KOPT-K1 (cell line): ENCODE measurements around the gene GRIN1.

Experiments
- H3K27ac ChIP-seq: fragments of 200-600 bp; sonication (generic); 2 replicates; pipeline ENCODE4 v1.5.1; 2016; ENCODE audit warnings: antibody characterized with exemption, mild to moderate bottlenecking, low read depth, low read length; ENCODE audit not compliant: poor library complexity, severe bottlenecking
- H3K36me3 ChIP-seq: fragments of 200-600 bp; sonication (generic); 2 replicates; pipeline ENCODE4 v1.5.1; 2017; ENCODE audit warnings: antibody characterized with exemption, mild to moderate bottlenecking, low read length, moderate library complexity; ENCODE audit not compliant: insufficient read depth
- H3K9me3 ChIP-seq: fragments of 200-600 bp; sonication (generic); 2 replicates; pipeline ENCODE4 v1.5.1; 2017; ENCODE audit warnings: antibody characterized with exemption, low read length, mild to moderate bottlenecking; ENCODE audit not compliant: insufficient read depth, poor library complexity, severe bottlenecking

The GRIN1 gene

DNA sequence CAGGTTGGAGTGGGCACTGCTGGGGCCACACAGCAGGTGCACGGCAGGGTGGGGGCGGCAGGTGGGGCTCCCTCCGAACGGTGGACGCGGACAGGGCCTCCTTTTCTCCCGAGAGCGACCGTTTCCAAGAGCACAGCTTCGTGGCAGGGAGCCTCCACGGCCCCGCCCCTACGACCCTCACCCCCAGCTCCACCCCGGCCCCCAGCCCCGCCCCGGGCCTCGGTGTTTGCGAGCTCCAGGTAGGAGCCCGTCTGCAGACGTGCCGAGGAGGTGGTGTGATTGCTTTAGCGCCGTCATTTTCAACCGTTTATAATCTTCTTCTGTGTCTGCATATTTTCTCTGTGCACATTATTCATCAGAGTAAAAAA, 8.8 kb downstream of the GRIN1 start:
- Histone ChIP-seq H3K36me3 (no peaks in the 10 kb centered on the region), H3K27ac (no peak overlapping the region), H3K9me3 (no peaks in the 10 kb centered on the region)

DNA sequence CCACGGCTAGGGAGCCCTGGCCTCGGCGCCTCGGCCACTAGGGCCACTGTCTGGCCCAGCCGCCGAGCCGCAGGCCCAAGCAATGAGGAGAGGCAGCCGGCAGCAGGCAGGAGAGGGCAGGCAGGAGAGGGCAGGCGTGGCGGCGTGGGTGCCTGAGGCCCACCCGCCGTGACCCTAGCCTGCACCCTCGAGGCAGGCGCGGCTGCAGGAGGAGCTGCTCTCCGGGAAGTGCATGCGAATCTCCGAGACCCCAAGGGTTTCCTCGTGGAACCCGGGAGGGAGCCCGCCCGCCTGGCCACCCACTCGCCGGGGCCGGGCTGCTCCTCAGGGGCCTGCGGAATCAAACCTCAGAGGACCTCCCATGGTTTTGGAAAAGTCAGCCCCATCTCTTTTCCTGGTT, 9.3 kb downstream of the GRIN1 start:
- Histone ChIP-seq H3K36me3 (no peaks in the 10 kb centered on the region), H3K27ac (no peak overlapping the region), H3K9me3 (no peaks in the 10 kb centered on the region)

DNA sequence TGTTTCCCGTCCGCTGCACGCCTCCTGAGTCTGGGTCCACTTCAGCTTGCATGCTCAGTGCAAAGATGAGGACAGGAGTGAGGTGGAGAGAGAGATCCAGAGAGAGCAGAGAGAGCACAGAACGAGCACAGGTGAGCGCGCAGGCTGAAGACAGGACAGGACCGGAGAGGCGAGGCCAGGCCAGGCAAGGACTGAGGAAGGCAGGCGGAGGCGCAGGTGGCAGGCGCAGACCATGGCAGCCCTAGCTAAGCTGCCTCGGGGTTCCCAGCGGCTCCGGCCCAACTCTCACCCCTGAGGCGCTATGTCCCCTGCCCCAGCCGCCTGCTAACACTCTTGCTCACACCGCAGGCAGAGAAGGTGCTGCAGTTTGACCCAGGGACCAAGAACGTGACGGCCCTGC, 9.7 kb downstream of the GRIN1 start:
- Histone ChIP-seq H3K27ac (no peak overlapping the region), H3K9me3 (no peaks in the 10 kb centered on the region), H3K36me3 (no peaks in the 10 kb centered on the region)

DNA sequence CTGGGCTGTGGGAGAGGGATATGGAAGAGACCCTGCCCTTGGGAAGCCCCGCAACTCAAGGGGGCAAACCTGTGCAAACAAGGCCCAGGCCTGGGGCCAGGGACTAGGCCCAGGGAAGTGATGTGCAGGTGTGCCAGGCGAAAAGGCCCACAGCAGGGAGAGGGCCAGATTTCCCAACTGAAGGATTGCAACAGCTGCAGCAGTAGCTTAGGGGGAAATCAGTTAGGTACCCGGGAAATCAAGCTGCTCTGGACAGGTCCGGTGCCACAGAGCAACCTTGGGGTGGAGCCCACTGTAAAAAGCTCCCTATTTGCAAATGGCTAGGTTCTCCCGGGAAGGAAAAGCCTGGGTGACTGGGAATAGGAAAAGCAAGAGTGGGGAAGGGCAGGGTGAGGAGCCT, 10.4 kb downstream of the GRIN1 start:
- Histone ChIP-seq H3K27ac (no peak overlapping the region), H3K36me3 (no peaks in the 10 kb centered on the region), H3K9me3 (no peaks in the 10 kb centered on the region)

DNA sequence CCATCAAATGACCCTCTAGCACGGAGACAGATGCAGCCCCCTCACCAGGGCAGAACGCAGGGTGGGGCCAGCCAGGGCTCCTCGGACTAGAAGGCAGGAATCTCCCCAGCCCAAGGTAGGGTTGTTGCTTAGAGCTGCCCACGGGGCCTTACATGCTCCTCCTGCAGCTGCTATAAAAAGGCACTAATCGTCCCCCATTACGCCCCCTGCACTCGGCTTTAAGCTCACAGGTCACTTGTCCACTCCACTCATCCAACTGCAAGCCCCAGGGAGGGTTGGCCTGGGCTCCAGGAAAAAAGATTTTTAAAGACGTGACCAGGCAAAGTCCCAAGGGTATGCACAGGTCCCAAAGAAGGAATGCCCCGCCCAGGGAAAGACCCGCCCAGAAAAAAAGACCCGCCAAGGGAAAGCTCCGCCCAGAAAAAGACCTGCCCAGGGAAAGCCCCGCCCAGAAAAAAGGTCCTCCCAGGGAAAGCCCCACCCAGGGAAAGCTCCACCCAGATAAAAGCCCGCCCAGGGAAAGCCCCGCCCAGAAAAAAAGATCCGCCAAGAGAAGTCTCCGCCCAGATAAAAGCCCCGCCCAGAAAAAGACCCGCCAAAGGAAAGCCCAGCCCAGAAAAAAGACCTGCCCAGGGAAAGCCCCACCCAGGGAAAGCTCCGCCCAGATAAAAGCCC, 11.1 kb downstream of the GRIN1 start:
- Histone ChIP-seq H3K9me3 (no peaks in the 10 kb centered on the region), H3K36me3 (no peaks in the 10 kb centered on the region), H3K27ac (no peak overlapping the region)

DNA sequence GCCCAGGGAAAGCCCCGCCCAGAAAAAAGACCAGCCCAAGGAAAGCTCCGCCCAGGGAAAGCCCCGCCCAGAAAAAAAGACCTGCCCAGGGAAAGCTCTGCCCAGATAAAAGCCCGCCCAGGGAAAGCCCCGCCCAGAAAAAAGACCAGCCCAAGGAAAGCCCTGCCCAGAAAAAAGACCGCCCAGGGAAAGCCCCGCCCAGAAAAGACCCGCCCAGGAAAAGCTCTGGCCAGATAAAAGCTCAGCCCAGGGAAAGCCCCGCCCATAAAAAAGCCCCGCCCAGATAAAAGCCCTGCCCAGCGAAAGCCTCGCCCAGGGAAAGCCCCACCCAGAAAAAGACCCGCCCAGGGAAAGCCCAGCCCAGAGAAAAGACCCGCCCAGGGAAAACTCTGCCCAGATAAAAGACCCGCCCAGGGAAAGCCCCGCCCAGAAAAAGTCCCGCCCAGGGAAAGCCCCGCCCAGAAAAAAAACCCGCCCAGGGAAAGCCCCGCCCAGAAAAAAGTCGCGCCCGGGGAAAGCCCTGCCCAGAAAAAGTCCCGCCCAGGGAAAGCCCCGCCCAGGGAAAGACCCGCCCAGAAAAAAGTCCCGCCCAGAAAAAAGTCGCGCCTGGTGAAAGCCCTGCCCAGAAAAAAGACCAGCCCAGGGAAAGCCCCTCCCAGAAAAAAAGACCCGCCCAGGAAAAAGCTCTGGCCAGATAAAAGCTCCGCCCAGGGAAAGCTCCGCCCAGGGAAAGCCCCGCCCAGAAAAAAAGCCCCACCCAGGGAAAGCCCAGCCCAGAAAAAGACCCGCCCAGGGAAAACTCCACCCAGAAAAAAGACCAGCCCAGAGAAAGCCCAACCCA, 11.9 kb downstream of the GRIN1 start:
- Histone ChIP-seq H3K9me3 (no peaks in the 10 kb centered on the region), H3K36me3 (no peaks in the 10 kb centered on the region), H3K27ac (no peak overlapping the region)

DNA sequence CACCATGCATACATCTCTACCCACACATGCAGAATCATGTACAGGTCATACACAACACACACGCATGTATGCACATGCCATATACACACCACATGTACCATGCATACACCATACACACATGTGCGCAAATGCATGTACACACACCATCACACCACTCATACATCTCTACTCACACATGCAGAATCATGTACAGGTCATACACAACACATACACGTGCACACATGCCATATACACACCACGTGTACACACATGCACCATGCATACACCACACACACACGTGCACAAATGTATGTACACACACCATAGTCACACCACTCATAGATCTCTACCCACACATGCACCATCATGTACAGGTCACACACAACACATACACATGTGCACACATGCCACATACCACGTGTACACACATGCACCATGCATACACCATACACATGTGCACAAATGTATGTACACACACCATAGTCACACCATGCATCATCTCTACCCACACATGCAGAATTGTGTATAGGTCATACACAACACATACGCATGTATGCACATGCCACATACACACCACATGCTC, 14.0 kb downstream of the GRIN1 start:
- Histone ChIP-seq H3K36me3 (no peaks in the 10 kb centered on the region), H3K27ac (no peak overlapping the region), H3K9me3 (no peaks in the 10 kb centered on the region)

DNA sequence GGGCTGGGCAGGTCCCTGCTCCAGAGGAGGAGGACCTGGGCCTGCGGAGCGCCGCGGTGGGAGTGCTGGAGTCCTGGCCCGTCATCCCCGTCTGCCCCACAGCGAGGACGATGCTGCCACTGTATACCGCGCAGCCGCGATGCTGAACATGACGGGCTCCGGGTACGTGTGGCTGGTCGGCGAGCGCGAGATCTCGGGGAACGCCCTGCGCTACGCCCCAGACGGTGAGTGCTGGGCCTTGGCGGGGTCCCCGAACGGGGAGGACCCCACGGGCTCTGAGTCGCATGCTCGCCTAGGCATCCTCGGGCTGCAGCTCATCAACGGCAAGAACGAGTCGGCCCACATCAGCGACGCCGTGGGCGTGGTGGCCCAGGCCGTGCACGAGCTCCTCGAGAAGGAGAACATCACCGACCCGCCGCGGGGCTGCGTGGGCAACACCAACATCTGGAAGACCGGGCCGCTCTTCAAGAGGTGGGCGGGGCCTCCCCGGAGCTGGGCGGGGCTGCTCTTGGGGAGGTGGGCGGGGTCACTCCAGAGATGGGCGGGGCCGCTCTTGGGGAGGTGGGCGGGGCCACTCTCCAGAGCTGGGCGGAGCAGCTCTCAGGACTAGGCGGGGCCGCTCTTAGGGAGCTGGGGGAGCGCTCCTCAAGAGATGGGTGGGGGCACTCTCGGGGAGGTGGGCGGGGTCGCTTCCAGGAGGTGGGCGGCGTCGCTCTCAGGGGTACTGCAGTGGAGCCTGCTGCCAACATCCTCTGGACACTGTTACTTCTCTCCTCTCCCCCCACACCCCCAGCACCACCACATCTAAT, 17.8 kb downstream of the GRIN1 start:
- no peaks in the 10 kb centered on the region for H3K9me3 ChIP-seq
- H3K36me3 ChIP-seq: no peaks in the 10 kb centered on the region
- H3K27ac ChIP-seq: no peak overlapping the region

DNA sequence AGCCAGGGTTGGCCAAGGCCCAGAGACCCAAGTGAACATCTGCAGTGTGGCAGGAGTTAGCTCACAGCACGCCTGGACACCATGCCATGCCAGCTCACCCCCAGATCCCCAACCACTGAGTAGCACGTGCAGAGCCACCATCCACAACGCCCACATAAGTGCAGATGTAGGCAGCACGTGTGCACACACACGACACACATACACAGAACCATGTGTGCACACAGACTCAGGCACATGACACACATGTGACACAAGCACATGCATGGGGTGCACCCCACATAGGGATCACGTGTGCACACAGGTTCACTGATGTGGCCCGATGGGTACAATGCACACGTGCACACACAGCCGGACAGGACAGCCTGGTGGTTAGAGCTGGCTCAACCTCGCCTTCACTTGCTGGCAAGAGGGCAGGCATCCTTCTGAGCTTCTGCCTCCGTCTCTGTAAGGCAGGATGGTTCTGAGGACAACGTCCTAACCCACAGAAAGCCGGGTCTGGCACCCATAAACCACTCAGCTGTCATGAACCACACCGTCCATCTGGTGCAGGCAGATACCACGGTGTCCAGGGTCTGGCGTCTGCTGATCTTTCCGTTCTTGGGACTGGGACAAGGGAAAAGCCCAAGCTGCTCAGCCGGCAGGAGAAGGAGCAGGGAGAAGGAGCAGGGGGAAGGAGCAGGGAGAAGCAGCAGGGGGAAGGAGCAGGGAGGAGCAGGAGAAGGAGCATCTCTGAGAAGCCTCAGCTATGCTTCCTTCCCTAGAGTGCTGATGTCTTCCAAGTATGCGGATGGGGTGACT, 18.9 kb downstream of the GRIN1 start:
- Histone ChIP-seq H3K36me3 (no peaks in the 10 kb centered on the region), H3K27ac (no peak overlapping the region), H3K9me3 (no peaks in the 10 kb centered on the region)

DNA sequence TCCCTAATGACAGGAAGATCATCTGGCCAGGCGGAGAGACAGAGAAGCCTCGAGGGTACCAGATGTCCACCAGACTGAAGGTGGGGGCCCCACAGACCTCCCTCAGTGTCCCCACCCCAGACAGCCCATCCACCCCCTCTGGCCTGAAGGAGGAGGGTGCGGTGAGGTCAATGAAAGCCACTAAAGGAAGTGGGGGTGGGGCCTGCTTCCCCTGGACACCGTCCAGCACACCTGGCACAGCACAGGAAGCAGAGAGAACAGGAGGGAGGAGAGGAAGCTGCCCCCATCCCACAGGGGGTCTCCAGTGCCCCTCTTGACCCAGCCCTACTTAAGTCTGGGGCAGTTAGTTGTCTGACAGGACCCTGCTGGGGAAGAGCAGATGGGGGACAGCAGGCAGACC, 19.7 kb downstream of the GRIN1 start:
- Histone ChIP-seq H3K36me3 (no peaks in the 10 kb centered on the region), H3K9me3 (no peaks in the 10 kb centered on the region), H3K27ac (no peak overlapping the region)

DNA sequence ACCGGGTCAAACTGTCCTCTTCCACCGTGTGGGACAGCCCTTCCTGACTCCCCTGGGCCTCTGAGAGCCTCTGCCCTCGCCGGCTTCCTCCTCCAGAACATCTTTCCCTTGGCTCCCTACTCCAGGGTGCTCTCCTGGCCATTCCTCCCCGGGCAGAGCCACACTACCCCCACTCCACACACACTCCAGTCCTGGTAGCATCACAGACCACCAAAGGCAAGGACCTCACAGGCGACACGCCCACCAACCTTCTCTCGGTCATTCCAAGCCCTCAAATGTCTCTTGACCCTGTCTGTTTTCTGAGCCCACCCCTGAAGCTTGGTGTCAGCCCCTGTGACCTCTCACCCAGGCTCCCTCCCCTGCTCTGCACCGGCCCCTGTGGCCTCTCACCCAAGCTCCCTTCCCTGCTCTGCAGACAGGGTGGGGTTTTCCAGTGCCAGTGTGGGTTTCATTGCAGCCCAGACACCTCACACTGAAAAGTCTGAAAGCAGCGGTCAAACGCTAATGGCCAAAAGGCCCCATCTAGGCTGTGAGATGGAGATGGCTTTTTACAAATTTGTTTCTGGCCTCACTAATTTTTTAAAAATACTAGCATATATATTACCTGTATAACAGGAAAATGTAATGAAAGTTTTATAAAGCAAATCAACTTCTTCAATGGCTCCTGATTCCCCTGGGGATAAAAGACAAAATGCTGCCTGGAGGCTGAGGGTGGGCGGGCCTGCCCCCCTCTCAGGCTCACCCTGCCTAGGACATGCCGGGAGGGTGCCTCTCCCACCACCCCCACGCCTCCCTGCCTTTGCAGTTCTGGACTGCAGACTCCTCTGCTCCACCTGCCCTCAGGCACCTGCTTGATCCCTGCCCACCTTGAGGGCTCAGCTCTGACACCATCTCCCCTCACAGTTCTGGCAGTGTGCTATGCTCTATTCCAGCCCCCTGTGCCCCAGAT, 20.4 kb downstream of the GRIN1 start:
- Histone ChIP-seq H3K9me3 (no peaks in the 10 kb centered on the region), H3K27ac (no peak overlapping the region), H3K36me3 (no peaks in the 10 kb centered on the region)

DNA sequence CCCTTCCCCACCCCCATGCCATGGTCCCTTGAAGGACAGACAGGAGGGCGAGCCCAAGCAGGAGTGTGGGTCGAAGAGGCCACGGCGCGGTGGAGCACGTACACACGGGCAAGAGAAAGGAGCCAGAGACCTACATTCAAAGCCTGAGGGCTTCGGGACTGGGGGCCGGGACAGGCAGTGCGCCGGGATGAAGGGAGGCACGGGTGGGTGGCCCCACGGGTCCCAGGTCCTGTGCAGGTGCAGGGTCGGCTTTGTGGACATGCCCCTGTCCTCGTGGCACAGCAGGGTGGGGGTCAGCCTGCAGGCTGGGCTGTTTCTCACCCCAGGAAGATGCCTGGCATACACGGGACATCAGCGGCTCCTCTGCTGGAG, 21.1 kb downstream of the GRIN1 start:
- Histone ChIP-seq H3K9me3 (no peaks in the 10 kb centered on the region), H3K27ac (no peak overlapping the region)

DNA sequence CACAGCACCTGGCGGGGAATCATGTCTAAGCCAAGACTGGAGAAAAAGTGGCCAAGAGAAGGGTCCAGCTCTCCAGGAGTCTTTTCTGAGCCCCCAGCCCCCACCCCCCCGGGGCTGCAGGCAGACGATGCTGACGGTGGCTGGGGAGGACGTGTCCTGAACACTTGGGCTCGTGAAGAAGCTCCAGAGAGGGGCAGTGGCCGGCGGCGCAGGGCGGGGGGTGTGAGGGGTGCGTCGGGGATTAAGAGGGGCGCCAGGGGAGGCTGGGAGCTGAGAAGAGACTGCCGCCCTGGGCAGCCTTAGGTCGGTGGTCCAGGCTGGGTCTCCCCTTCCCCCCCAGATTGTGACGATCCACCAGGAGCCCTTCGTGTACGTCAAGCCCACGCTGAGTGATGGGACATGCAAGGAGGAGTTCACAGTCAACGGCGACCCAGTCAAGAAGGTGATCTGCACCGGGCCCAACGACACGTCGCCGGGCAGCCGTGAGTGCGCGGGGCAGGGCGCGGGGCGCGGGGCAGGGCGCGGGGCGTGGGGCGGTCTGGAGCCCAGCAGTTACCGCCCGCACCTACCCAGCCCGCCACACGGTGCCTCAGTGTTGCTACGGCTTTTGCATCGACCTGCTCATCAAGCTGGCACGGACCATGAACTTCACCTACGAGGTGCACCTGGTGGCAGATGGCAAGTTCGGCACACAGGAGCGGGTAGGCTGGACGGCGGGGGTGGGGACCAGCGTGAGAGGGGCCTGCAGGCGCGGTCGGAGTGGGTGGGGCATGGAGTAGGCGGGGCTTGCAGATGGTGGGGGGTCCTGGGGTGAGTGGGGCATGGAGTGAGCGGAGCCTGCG, 22.0 kb downstream of the GRIN1 start:
- H3K9me3 ChIP-seq: no peaks in the 10 kb centered on the region
- no peak overlapping the region for H3K27ac ChIP-seq
- no peaks in the 10 kb centered on the region for H3K36me3 ChIP-seq

More for the DNA sequence above, 21.1 kb downstream of the GRIN1 start:
- no peaks in the 10 kb centered on the region for H3K36me3 ChIP-seq
